A549 (cell line): ENCODE measurements around the gene SAMM50. TPM values are rescaled to one million over a fixed set of nuclear protein-coding genes. Genes with fewer than 3 reads are reported as not detected.
"Not testable (repeated sequence)": the region's sequence is repeated elsewhere in the genome, so short reads cannot be mapped to it uniquely, and the experiment has no call there.

Experiments
- ATAC-seq, 2 experiments: fragments of 200-7000 bp in 1 of 2; fragments of >200 bp in 1 of 2; cut with Nextera tagmentation in 1 of 2; cut with Tn5 transposase in 1 of 2; 3 replicates each; pipeline versions ENCODE4 v1.8.0 to v1.9.1; 2018 to 2020; ENCODE audit warnings: mild to moderate bottlenecking in 1 of 2, moderate library complexity in 1 of 2
- CTCF ChIA-PET: fragments of 300-600 bp; sonication (Branson Sonifier 250); formaldehyde crosslinking; extraction: SDS; loops from one replicate; lab custom pipeline; 2021; ENCODE audit warnings: antibody characterized with exemption, inconsistent platforms; lab: Yijun Ruan, JAX
- POLR2A ChIA-PET: fragments of 350-600 bp; formaldehyde crosslinking; extraction: SDS; loops from one replicate; lab custom pipeline; 2021; ENCODE audit warnings: antibody characterized with exemption, inconsistent platforms; lab: Yijun Ruan, JAX
- DNase-seq, 2 experiments: peaks; one replicate each; pipeline versions ENCODE4 v3.0.0 to v3.0.0-alpha.2; 2011 to 2016; ENCODE audit warnings: low read depth in 1 of 2, low spot score in 1 of 2
- FAIRE-seq: peaks from 2 replicates; lab custom pipeline; 2011; peaks lifted over from hg19 to GRCh38; lab: Jason Lieb, UNC
- H3K27ac ChIP-seq, 2 experiments: fragments of >200 bp; sonication (Bioruptor Twin); formaldehyde crosslinking; 3 replicates each; pipeline ENCODE4 v1.5.1; 2016 to 2017
- H3K4me1 ChIP-seq: fragments of >200 bp; sonication (Bioruptor Twin); formaldehyde crosslinking; 3 replicates; pipeline ENCODE4 v1.6.1; 2016
- H3K4me2 ChIP-seq: fragments of >200 bp; sonication (Bioruptor Twin); formaldehyde crosslinking; 3 replicates; pipeline ENCODE4 v1.6.1; 2016
- H3K4me3 ChIP-seq: fragments of >200 bp; sonication (Bioruptor Twin); formaldehyde crosslinking; 3 replicates; pipeline ENCODE4 v1.5.1; 2016
- H3K9me3 ChIP-seq: fragments of >200 bp; sonication (Bioruptor Twin); formaldehyde crosslinking; 3 replicates; pipeline ENCODE4 v1.6.1; 2016
- ATOH8 ChIP-seq: fragments of 250-450 bp; sonication (Bioruptor Pico); IDR thresholded peaks from 2 replicates; pipeline ENCODE4 v1.5.0; 2020; ENCODE audit warnings: low read depth, mild to moderate bottlenecking, moderate library complexity
- CBX2 ChIP-seq: fragments of 200-600 bp; sonication (generic); IDR thresholded peaks from 2 replicates; pipeline ENCODE4 v1.6.1; 2016; ENCODE audit warnings: low read depth, mild to moderate bottlenecking, borderline replicate concordance
- CHD2 ChIP-seq: fragments of 150-350 bp; IDR thresholded peaks from 2 replicates; pipeline ENCODE4 v1.6.1; 2014; ENCODE audit warnings: low read length; ENCODE audit not compliant: partially characterized antibody
- FOSB ChIP-seq: fragments of 250-450 bp; sonication (Bioruptor Pico); IDR thresholded peaks from 2 replicates; pipeline ENCODE4 v1.5.0; 2020; ENCODE audit warnings: mild to moderate bottlenecking, moderate library complexity
- GATA3 ChIP-seq: IDR thresholded peaks from 2 replicates; pipeline ENCODE4 v1.6.1; 2012; ENCODE audit warnings: borderline replicate concordance
- HDAC2 ChIP-seq: fragments of 200-600 bp; sonication (generic); IDR thresholded peaks from 2 replicates; pipeline ENCODE4 v1.6.1; 2016
- HOXA7 ChIP-seq: fragments of 250-450 bp; sonication (Bioruptor Pico); IDR thresholded peaks from 2 replicates; pipeline ENCODE4 v1.5.0; 2020; ENCODE audit warnings: mild to moderate bottlenecking, moderate library complexity
- HOXB13 ChIP-seq: fragments of 250-450 bp; sonication (Bioruptor Pico); IDR thresholded peaks from 2 replicates; pipeline ENCODE4 v1.5.0; 2020; ENCODE audit warnings: low read depth, mild to moderate bottlenecking, moderate library complexity
- JUNB ChIP-seq: fragments of >200 bp; sonication (Bioruptor Twin); formaldehyde crosslinking; IDR thresholded peaks from 2 replicates; pipeline ENCODE4 v1.6.1; 2016
- KDM1A ChIP-seq: fragments of 200-600 bp; sonication (generic); IDR thresholded peaks from 2 replicates; pipeline ENCODE4 v1.6.1; 2016; ENCODE audit warnings: low read depth, mild to moderate bottlenecking
- MYC ChIP-seq: IDR thresholded peaks from 2 replicates; pipeline ENCODE4 v1.6.1; 2012; ENCODE audit warnings: mild to moderate bottlenecking, inconsistent platforms, low read length, improper control_type of control experiment, borderline replicate concordance
- NR3C1 ChIP-seq: fragments of >200 bp; sonication (Bioruptor Twin); formaldehyde crosslinking; IDR thresholded peaks from 3 replicates; pipeline ENCODE4 v1.6.1; 2017
- PHF8 ChIP-seq: fragments of 200-600 bp; sonication (generic); IDR thresholded peaks from 2 replicates; pipeline ENCODE4 v1.6.1; 2016; ENCODE audit warnings: low read depth, mild to moderate bottlenecking, antibody characterized with exemption, moderate library complexity, borderline replicate concordance
- POLR2A ChIP-seq: IDR thresholded peaks from 2 replicates; pipeline ENCODE4 v1.6.1; 2012; ENCODE audit warnings: mild to moderate bottlenecking, low read length
- RAD21 ChIP-seq, 2 experiments: fragments of >200 bp in 1 of 2; sonication (Bioruptor Twin) in 1 of 2; formaldehyde crosslinking in 1 of 2; IDR thresholded peaks in 1 of 2; conservative IDR thresholded peaks in 1 of 2; 2 replicates in 1 of 2; 3 replicates in 1 of 2; pipeline ENCODE4 v1.6.1; 2012 to 2018; ENCODE audit warnings: inconsistent platforms in 1 of 2
- RFX5 ChIP-seq: fragments of 450-650 bp; IDR thresholded peaks from 2 replicates; pipeline ENCODE4 v1.7.1; 2014; ENCODE audit warnings: antibody characterized with exemption, mild to moderate bottlenecking, moderate library complexity
- RNF2 ChIP-seq: fragments of 200-600 bp; sonication (generic); IDR thresholded peaks from 2 replicates; pipeline ENCODE4 v1.6.1; 2016; ENCODE audit warnings: low read depth, mild to moderate bottlenecking, antibody characterized with exemption, moderate library complexity, borderline replicate concordance
- TFCP2L1 ChIP-seq: fragments of 250-450 bp; sonication (Bioruptor Pico); IDR thresholded peaks from 2 replicates; pipeline ENCODE4 v1.5.0; 2021; ENCODE audit warnings: mild to moderate bottlenecking
- TP53 ChIP-seq: fragments of 250-450 bp; sonication (Bioruptor Pico); IDR thresholded peaks from 2 replicates; pipeline ENCODE4 v1.5.0; 2021; ENCODE audit warnings: mild to moderate bottlenecking, moderate library complexity
- ZNF302 ChIP-seq: fragments of 250-450 bp; sonication (Bioruptor Pico); IDR thresholded peaks from 2 replicates; pipeline ENCODE4 v1.9.0; 2021; ENCODE audit warnings: inconsistent platforms, mild to moderate bottlenecking, moderate library complexity
- ZSCAN20 ChIP-seq: fragments of 250-450 bp; sonication (Bioruptor Pico); IDR thresholded peaks from 2 replicates; pipeline ENCODE4 v1.8.0; 2022; ENCODE audit warnings: mild to moderate bottlenecking, moderate library complexity
- WGBS: methylation state at CpG from one replicate; pipeline ENCODE4 v1.1.6; 2017; ENCODE audit errors: missing lambda C conversion rate; 5-methylcytosine and 5-hydroxymethylcytosine counted together
- polyA plus RNA-seq, 4 experiments: library from polyadenylated mRNA; depleted of rRNA in 3 of 4; stranded (reverse); fragments of >200 nt; fragmentation: RNase III in 1 of 4; extraction: RNeasy Plus Mini Kit Qiagen cat#74134 plus additional on column Dnase treatment in 1 of 4; gene quantifications; 2 replicates in 3 of 4; 3 replicates in 1 of 4; pipeline ENCODE4 v1.2.3, GENCODE V29; 2011 to 2017
- TF ChIP-seq, protein P1 (sequence below): IDR thresholded peaks from 2 replicates; pipeline ENCODE4 v1.6.1; 2012
- TF ChIP-seq, protein P2 (sequence below): fragments of 150-350 bp; IDR thresholded peaks from 2 replicates; pipeline ENCODE4 v1.6.1; 2014; ENCODE audit warnings: low read depth, mild to moderate bottlenecking, low read length

The SAMM50 gene
- polyA plus RNA-seq, 2 of the 4 experiments (the other 2 are of a cell fraction), result 49.3 to 51.4 TPM

- ATAC-seq, result no peak
- Histone ChIP-seq H3K4me3 (no peak overlapping the region), H3K4me1 (no peaks in the 10 kb centered on the region), H3K27ac (no peak overlapping the region), H3K4me2 (no peak overlapping the region)
- CTCF ChIA-PET, result interaction anchor here (2.7 kb wide), 1 partner anchor 19 kb away, joined by 12 read pairs; no protein-coding TSS in a partner anchor
- POLR2A ChIA-PET, result interaction anchor here (0.5 to 0.6 kb wide), 2 partner anchors 8 to 445 kb away, joined by 3 to 12 read pairs; no protein-coding TSS in a partner anchor
- WGBS, result 86% methylated on average over 5 of the region's 5 CpGs
- no peak for FAIRE-seq
- TF ChIP-seq ATOH8 (CRISPR knock-in tag), result no peak
- no peak for TF ChIP-seq POLR2A
- TF ChIP-seq HDAC2, result no peak
- no peak for TF ChIP-seq HOXA7 (CRISPR knock-in tag)
- TF ChIP-seq, all 56 proteins: peak for 0
- DNase-seq, result no peak
- H3K9me3 ChIP-seq, result no peaks in the 10 kb centered on the region
These were observed 56.9 kb downstream of the SAMM50 start for GRCh38 chr22:44012162-44012561.

DNA sequence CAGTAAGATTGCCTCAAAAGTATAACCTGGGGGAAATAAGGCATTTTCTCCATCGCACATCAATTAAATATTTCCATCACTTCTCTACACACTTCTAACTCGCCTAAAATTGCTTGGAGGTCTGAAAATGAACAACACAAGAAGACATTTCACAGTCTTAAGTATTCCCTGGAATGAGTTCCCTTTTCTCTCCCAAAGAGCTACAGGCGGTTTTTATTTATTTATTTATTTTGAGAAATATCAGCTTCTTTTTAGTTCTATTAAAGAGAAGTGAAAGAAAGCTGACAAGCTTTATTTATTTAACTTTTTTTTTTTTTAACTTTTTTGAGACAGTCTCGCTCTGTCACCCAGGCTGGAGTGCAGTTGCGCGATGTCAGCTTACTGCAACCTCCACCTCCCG is 57.3 kb downstream of the SAMM50 start:
- ChIA-PET POLR2A (interaction anchor here (0.6 kb wide), 1 partner anchor 445 kb away, joined by 12 read pairs; no protein-coding TSS in a partner anchor), CTCF (interaction anchor here (0.8 to 2.7 kb wide), 2 partner anchors 19 to 73 kb away, joined by 3 to 12 read pairs; no protein-coding TSS in a partner anchor)
- FAIRE-seq (no peak), DNase-seq (no peak), ATAC-seq (no peak)
- no peak for TF ChIP-seq TP53 (CRISPR knock-in tag)
- 93% methylated on average over 7 of the region's 7 CpGs for WGBS
- no peak overlapping the region for H3K4me2 ChIP-seq
- no peaks in the 10 kb centered on the region for H3K9me3 ChIP-seq
- no peak overlapping the region for H3K4me3 ChIP-seq
- no peaks in the 10 kb centered on the region for H3K4me1 ChIP-seq
- H3K27ac ChIP-seq, result no peak overlapping the region

DNA sequence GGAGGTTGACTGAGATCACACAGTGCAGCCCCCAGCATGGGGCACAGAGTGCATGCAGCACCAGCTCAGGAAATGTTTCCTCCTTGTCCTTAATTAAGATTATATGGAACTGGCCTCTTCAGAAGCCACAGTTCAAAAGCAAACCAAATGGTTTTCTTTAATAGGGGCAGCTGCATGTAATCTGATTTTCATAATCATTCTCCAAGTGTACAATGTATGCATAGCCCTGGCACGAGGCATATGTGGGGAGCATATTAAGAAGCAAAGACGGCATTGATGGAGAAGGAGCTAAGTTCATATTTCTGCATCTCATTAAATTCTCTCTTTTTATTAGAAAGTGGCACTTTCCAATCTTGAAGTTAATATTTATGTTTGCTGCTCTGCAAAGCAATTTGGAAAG is 59.0 kb downstream of the SAMM50 start:
- ChIA-PET POLR2A (no interaction called here), CTCF (interaction anchor here (0.6 to 2.9 kb wide), 3 partner anchors 21 to 552 kb away, joined by 3 to 12 read pairs (median 4); no protein-coding TSS in a partner anchor)
- Histone ChIP-seq H3K4me3 (no peak overlapping the region), H3K4me1 (no peaks in the 10 kb centered on the region), H3K9me3 (no peaks in the 10 kb centered on the region), H3K4me2 (no peak overlapping the region), H3K27ac (no peak overlapping the region)
- TF ChIP-seq CBX2 (no peak), FOSB (no peak), KDM1A (no peak), HOXB13 (CRISPR knock-in tag) (no peak), CHD2 (no peak), RAD21 (conservative IDR thresholded peaks at IDR 0.05 in 1 of 2, IDR thresholded peaks at IDR 0.05 in 1 of 2) (no peak), ZSCAN20 (CRISPR knock-in tag) (no peak), ATOH8 (CRISPR knock-in tag) (no peak), GATA3 (no peak), PHF8 (no peak), RNF2 (no peak), RFX5 (no peak), JUNB (no peak), TFCP2L1 (CRISPR knock-in tag) (no peak), NR3C1 (no peak), MYC (no peak), ZNF302 (no peak)
- TF ChIP-seq, protein P1, sequence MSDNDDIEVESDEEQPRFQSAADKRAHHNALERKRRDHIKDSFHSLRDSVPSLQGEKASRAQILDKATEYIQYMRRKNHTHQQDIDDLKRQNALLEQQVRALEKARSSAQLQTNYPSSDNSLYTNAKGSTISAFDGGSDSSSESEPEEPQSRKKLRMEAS, result no peak
- TF ChIP-seq, protein P2, sequence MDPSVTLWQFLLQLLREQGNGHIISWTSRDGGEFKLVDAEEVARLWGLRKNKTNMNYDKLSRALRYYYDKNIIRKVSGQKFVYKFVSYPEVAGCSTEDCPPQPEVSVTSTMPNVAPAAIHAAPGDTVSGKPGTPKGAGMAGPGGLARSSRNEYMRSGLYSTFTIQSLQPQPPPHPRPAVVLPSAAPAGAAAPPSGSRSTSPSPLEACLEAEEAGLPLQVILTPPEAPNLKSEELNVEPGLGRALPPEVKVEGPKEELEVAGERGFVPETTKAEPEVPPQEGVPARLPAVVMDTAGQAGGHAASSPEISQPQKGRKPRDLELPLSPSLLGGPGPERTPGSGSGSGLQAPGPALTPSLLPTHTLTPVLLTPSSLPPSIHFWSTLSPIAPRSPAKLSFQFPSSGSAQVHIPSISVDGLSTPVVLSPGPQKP, result no peak
- no peak for ATAC-seq
- no peak for FAIRE-seq
- WGBS, result 90% methylated on average over 2 of the region's 2 CpGs
- no peak for DNase-seq

GRCh38 chr22:44016586-44016985 is 61.3 kb downstream of the SAMM50 start:
- DNase-seq, H3K4me1 ChIP-seq, FAIRE-seq, H3K27ac ChIP-seq, H3K4me2 ChIP-seq, POLR2A ChIA-PET, ATAC-seq, H3K9me3 ChIP-seq, H3K4me3 ChIP-seq: not testable (repeated sequence)
- 86% methylated on average over 3 of the region's 3 CpGs for WGBS
- CTCF ChIA-PET, result interaction anchor here (1.8 to 5.2 kb wide), 2 partner anchors 23 to 69 kb away, joined by 6 to 24 read pairs; no protein-coding TSS in a partner anchor
